Activated CD8-positive, alpha-beta memory T cell treated with anti-CD3 and anti-CD28 coated beads, Interleukin-2, amount 50 U/mL, for 1 hour (primary cell): ENCODE data around the gene PRDM13.
"Not testable (repeated sequence)": the region's sequence is repeated elsewhere in the genome, so short reads cannot be mapped to it uniquely, and the experiment has no call there.

Experiments
- DNase-seq: peaks from one replicate; pipeline ENCODE4 v3.0.0-alpha.2; 2020; ENCODE audit errors: extremely low read depth

Gene PRDM13

GRCh38 chr6:99603421-99604165 is 3.0 kb upstream of the PRDM13 start:
- no peak for DNase-seq

GRCh38 chr6:99604166-99605073 is 2.2 kb upstream of the PRDM13 start:
- DNase-seq: no peak

GRCh38 chr6:99605074-99605734 is 1.4 kb upstream of the PRDM13 start:
- DNase-seq: no peak

DNA sequence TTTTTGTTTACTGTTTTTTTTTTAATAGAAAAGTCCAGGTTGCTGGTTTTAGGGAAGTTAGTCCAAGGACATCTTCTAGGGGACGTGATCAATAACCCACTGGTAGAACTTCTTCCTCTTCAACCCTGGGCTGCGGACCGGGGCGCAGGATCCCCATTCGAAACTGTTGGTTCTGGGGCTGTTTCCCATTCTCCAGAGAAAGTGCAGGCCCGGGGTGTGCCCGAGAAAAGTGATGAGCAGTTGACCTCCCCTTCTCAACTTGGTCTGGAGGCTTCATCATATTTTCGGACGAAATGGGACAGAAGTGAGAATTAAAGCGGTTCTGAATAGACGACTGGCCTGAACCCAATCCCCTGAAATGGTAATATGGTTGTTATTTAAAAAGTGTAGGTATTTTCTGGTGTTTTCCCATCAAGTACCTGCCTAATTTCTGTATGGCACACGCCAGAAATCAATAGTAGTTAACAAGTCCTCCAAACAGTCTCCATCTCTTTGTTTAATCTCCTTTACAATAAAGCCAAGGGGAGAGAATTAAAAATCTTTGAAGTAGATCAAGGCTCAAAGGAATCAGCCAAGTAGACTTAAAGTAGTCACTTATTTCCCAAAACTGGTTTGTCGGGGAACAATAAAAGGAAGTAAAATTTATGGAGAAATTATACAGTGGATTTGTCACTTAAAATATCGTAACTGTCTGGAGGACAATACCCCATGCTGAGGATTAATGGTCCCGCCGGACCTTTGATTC is 550 bp upstream of the PRDM13 start:
- DNase-seq: no peak

DNA sequence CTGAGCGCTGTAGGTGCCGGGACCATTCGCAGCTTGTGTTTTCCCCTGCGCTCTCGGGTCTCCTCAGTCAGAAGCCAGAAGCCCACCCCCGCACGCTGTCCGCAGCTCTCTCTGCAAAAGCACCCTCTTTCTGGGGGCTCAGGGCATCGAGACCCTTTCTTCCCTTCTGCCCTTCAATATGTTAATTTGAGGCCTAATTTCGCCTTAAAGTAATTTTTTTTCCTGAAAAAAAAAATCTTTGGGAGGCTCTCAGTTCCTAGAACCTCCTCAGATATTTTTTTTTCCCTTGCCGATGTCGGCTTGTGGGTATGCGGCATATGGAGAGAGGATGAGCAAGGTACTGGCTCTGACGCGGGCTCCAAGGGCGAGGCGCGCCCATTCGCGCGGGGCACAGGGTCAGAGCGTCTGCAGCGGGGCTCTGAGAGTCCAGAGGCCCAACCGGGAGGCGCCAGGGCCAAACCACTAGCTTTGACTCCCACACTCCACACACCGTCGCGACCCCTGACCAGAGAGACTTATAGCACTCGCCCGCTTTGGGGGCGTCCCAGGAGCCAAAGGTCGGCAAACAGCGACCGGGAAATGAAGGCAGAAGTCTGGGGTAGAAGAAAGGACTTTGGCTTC is 893 bp downstream of the PRDM13 start:
- no peak for DNase-seq

DNA sequence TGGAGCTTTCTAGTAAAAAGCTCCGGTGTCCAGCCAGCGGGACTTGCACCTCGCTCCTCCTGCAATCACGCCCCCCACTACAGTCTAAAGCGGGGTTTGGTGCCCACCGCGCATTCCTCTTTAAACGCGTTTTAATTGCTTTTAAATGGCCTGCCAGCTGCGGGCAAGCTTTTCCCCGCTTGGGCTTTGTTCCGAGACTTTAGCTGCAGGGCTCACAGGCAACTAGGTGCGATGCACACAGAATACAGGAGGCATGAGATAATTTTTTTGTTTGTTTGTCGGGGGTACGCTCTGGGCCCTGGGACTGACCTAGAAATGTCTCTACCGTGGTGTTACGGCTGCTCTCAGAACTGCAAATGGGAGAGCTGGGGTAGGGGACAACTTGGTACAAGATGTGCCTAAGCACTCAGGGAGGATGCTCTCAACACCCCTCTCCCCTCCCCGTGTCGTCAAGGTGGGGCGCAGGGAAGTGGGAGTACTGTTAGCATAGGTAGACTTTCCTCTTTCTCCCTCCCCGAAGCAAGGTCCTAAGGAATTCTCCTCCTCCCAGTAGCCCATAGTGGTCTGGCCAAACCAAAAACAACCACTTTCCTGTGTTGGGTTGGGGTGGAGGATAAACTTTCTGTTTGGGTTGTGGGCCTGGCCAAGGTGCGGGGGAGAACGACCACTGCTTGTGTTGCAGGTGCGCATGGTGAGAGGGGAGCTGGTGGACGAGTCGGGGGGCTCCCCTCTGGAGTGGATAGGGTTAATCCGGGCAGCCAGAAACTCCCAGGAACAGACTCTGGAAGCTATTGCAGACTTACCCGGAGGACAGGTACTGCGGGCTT is 1.6 kb downstream of the PRDM13 start:
- no peak for DNase-seq

DNA sequence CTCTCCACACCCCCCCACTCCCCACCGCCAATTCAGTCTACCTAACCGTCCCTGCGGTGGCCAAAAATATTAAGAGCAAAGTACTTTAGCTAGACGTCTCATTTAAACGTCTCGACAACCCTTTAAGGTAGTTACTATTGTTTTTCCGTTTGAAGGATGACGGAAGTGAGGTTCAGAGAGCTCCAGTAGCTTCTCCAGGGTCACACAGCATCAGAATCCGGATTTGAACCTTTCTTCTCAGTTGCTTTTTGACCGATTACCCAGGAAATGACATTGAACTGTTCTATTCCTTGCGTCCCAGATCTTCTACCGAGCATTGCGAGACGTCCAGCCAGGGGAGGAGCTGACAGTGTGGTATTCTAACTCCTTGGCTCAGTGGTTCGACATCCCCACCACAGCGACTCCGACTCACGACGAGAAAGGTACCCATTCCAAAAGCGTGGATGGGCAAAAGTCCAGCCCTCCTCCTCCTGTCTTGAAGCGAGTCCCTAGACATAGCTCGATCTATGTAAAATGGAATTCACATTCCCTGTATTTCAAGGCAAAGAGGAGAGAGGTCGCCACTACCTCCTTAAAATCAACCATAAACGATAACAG is 2.4 kb downstream of the PRDM13 start:
- no peak for DNase-seq

DNA sequence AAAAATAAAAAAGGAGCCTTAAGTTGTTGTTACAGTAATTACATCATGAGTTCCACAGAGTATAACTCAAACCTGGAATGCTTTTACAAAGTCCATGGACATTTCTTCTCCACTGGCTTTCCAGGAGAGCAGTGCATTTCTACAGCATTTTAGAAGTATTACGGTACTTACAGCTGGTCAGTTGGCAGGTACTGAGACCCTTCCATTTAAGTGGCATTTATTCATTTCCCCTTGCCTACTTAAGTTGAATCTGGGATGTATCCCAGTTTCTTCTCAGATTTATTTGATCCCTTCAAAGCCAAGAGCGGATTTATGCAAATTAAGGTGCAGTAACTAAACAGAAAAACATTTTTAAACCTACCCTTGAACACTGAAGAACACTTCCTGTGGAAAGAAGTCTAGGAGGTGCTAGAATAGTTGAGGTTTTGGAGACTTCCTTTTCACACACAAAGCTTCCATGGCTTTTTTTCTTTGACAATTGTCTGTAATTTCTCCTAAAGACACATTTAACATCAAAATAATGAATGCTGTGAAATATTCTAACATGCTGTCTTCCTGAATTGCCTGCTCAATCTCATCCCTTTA is 3.4 kb downstream of the PRDM13 start:
- no peak for DNase-seq

GRCh38 chr6:99611148-99611547 is 4.5 kb downstream of the PRDM13 start:
- no peak for DNase-seq

GRCh38 chr6:99612551-99613408 is 6.1 kb downstream of the PRDM13 start:
- no peak for DNase-seq

DNA sequence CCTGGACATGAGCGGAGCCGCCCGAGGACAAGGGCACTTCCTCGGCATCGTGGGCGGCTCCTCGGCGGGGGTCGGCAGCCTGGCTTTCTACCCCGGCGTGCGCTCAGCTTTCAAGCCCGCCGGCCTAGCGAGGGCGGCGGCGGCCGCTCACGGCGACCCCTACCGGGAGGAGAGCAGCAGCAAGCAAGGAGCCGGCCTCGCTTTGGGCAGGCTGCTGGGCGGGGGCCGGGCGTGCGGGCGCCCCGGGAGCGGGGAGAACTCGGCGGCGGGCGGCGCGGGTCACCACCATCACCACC is 6.7 kb downstream of the PRDM13 start:
- DNase-seq: no peak

DNA sequence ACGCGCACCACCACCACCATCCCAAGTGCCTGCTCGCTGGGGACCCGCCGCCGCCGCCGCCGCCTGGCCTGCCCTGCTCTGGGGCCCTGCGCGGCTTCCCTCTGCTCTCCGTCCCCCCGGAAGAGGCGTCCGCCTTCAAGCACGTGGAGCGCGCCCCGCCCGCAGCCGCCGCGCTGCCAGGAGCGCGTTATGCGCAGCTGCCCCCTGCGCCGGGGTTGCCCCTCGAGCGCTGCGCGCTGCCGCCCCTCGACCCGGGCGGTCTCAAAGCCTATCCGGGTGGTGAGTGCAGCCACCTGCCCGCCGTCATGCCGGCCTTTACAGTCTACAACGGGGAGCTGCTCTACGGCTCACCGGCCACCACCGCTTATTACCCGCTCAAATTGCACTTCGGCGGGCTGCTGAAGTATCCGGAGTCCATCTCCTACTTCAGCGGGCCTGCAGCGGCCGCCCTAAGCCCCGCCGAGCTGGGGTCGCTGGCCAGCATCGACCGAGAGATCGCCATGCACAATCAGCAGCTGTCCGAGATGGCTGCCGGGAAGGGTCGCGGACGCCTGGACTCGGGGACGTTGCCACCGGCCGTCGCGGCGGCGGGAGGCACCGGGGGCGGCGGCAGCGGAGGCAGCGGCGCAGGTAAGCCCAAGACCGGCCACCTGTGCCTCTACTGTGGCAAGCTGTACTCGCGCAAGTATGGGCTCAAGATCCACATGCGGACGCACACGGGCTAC is 7.2 kb downstream of the PRDM13 start:
- DNase-seq: no peak

GRCh38 chr6:99614430-99615186 is 8.0 kb downstream of the PRDM13 start:
- no peak for DNase-seq

DNA sequence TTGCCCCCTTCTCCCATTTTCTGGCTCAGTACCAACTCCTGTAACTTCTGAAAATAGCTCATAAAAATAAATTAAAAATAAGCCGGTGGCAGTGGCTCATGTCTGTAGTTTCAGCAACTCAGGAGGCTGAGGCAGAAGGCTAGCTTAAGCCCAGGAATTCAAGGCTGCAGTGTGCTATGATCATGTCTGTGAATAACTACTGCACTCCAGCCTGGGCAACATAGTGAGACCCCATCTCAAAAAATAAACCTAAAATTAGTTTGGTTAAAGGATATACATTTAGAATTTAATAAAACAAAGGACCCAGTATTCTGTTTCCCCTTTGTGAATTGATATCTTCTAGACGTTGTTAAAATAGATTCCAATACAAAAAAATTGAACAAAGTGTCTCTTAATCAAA is 10.5 kb downstream of the PRDM13 start:
- no peak for DNase-seq

- no peak for DNase-seq
Measured at GRCh38 chr6:99618649-99619408, 12.2 kb downstream of the PRDM13 start.

DNA sequence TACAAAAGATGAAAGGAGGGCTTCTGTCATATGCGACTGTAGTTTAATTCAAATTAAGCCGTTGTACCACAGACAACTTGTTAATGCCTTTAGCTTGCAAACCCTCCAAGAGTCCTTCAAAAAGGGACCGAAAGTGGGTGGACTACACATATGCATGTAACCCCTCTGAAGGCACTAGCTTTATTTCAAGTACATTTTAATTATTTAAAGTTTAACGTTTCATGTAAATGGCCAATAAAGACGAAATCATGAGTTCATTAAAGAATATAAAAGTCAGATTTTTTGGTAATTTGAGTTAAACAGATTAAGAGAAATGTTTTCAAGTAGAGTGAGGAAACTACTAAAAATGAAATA is 12.8 kb downstream of the PRDM13 start:
- no peak for DNase-seq

- not testable (repeated sequence) for DNase-seq
Measured at GRCh38 chr6:99622044-99622443, 15.4 kb downstream of the PRDM13 start.
